Measurements from ENCODE around the gene MAPK11. TPM values are rescaled to one million over a fixed set of nuclear protein-coding genes. Genes with fewer than 3 reads are reported as not detected.
"Not testable (repeated sequence)": the region's sequence is repeated elsewhere in the genome, so short reads cannot be mapped to it uniquely, and the experiment has no call there.

MAPK11 gene
- total RNA-seq, 2 donors from 2014 or later, result 20.9 to 21.7 TPM

DNA sequence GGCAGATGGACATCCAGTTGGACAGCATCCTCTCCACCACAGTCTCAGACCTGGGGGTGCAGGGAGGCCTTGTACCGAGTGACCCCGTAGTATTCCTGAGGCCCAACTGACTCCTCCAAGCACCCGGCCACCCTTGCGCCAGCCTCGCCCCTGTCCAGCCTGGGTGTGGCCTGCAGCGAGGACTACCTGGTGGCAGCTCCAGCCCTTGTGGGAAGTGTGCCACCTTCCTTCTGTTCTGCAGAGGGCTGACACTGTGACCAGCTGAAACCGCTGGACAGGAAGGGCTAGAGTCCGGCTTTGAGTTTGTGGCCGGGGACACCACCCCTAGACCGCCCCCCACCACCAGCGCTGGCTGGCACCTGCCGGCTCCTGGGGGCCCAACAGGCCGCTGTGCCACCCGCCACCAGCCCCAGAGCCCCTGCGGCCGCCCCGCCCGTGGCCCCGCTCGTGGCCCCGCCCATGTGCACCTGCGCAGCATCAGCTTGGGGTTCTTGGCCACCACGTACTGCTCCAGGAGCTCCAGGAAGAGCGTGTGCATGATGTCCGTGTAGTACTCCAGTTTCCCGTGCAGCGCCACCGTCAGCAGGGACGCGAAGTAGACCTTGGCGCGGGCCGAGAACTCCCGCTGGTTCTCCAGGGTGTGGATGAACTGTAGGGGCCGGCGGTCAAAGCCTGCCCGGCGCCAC is 10.0 kb upstream of the MAPK11 start:
- no peaks in the 10 kb centered on the region for H3K4me1 Mint-ChIP-seq
- no peaks in the 10 kb centered on the region for H3K36me3 Mint-ChIP-seq (ENCODE audit: low read depth)
- H3K9me3 Mint-ChIP-seq, result no peaks in the 10 kb centered on the region
- H3K27me3 Mint-ChIP-seq, result no peaks in the 10 kb centered on the region
- ATAC-seq (replicated peaks), result no peak
- no peak overlapping the region for H3K27ac Mint-ChIP-seq
- H3K4me3 Mint-ChIP-seq, result no peak overlapping the region

DNA sequence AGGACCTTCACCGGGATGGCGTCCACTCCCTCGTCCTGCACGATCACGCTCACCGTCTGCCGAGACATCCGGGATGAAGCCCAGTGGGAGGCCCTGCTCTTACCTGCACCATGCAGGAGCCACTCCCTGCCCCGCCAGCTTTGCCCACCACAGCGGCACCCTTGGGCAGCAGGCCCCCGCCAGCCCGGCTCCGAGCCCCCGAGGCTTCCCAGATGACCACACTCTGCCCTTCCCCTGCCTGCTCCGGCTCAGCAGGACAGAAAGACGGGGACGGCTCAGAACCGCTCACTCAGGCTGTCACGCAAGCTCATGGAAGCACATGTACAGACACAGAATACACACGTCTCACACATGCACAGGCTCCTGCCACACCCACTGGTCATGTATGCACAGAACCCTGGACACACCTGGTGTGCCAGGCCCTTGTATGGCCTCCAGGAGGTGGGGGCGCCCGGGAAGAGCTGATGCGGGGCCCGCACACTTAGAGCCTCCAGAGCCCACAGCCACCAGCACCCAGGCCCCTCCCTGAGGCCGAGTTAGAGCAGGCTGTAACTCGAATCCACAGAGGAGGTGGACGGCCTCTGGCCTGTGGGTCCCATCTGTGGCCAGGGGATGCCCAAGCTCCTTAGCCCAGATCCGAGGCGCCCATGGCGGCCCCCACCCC is 8.9 kb upstream of the MAPK11 start:
- Mint-ChIP-seq H3K9me3 (no peaks in the 10 kb centered on the region), H3K4me3 (no peak overlapping the region), H3K27ac (no peak overlapping the region), H3K27me3 (no peaks in the 10 kb centered on the region), H3K36me3 (ENCODE audit: low read depth) (no peaks in the 10 kb centered on the region), H3K4me1 (peaks cover under 1% of the 10 kb centered on the region)
- ATAC-seq (replicated peaks), result no peak

- Mint-ChIP-seq H3K4me3 (no peak overlapping the region), H3K27me3 (no peaks in the 10 kb centered on the region), H3K4me1 (peaks cover 5% of the 10 kb centered on the region), H3K9me3 (no peaks in the 10 kb centered on the region), H3K36me3 (ENCODE audit: low read depth) (no peaks in the 10 kb centered on the region), H3K27ac (no peak overlapping the region)
- no peak for ATAC-seq (replicated peaks)
These were observed 8.3 kb upstream of the MAPK11 start for GRCh38 chr22:50278461-50278860.

DNA sequence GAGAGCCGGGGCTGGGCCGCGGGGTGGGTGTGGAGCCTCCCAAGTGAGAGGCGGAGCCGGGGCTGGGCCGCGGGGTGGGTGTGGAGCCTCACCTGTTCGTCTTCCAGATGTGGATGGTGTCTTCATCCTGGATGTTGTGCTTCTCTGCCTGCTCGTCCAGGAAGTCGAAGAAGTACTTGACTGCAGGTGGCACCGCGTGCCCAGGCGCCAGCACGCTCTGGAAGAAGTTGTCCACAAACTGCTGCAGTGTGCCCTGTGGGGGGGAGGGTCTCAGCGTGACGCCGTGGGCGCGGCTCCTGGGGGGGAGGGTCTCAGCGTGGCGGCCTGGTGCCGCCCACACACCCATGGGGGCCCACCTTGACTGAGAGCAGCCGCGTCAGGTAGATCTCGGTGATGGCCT is 7.6 kb upstream of the MAPK11 start:
- ATAC-seq (replicated peaks), result no peak
- Mint-ChIP-seq H3K4me1 (peaks cover 5% of the 10 kb centered on the region), H3K9me3 (no peaks in the 10 kb centered on the region), H3K36me3 (ENCODE audit: low read depth) (no peaks in the 10 kb centered on the region), H3K27ac (no peak overlapping the region), H3K4me3 (no peak overlapping the region), H3K27me3 (no peaks in the 10 kb centered on the region)

DNA sequence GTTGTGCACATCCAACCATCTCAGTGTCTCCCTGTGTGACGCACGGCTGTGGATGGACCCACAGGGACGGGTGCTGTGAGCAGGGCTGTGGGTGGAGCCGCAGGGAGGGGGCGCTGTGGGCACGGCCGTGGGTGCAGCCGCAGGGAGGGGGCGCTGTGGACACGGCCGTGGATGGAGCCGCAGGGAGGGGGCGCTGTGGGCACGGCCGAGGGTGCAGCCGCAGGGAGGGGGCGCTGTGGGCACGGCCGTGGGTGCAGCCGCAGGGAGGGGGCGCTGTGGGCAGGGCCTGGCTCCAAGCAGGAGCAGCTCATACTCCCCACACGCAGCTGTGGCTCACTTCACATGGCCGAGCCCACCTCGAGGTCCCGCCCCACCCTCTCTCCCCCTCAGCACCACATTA is 6.0 kb upstream of the MAPK11 start:
- H3K36me3 Mint-ChIP-seq (ENCODE audit: low read depth), result no peaks in the 10 kb centered on the region
- peak; percentile 77 for ATAC-seq (replicated peaks)
- H3K4me3 Mint-ChIP-seq, result no peak overlapping the region
- H3K4me1 Mint-ChIP-seq, result peaks cover 5% of the 10 kb centered on the region
- H3K27me3 Mint-ChIP-seq, result no peaks in the 10 kb centered on the region
- H3K27ac Mint-ChIP-seq, result no peak overlapping the region
- no peaks in the 10 kb centered on the region for H3K9me3 Mint-ChIP-seq

DNA sequence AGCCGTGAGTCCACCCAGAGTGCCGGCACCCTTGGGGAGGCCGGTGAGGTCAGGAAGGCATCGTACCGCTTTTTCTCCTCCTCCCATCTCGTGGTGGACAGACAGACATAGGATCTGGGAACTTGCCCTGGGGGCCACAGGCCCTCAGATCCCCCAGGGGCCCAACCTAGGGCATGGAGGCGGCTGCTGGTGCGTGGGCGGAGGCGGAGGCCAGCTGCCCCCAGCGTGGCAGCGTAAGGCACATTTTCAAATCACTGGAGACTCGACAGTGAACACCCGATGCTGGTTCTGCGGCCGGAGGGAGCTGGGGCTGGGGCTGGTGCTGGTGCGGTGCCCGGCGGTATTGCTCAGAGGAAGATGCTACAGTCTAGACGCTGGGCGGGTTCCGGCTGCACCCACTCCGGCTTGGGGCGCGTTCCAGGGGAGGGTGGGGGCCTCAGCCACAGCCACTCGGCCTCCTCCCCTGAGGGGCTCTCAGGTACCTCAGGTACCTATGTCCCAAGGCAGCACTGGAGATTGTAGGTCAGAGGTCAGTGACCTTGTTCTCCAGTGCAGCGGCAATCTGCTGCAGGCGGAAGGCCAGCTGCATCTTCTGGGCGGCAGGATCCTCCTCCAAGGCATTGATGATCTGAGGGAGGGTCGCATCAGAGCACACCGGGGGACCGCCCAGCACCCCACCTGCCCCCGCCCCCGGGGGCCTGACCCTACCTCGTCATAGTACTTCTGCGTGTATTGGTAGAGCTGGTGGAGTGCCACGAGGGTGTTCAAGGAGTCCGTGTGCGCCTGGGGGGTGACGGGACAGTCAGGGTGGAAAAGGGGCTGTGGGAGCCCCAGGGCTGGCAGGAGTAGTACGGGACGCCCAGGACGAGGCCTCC is 5.2 kb upstream of the MAPK11 start:
- Mint-ChIP-seq H3K36me3 (ENCODE audit: low read depth) (no peaks in the 10 kb centered on the region), H3K4me1 (peaks cover 5% of the 10 kb centered on the region), H3K27me3 (no peaks in the 10 kb centered on the region), H3K9me3 (no peaks in the 10 kb centered on the region), H3K27ac (no peak overlapping the region), H3K4me3 (no peak overlapping the region)
- ATAC-seq (replicated peaks), result no peak

DNA sequence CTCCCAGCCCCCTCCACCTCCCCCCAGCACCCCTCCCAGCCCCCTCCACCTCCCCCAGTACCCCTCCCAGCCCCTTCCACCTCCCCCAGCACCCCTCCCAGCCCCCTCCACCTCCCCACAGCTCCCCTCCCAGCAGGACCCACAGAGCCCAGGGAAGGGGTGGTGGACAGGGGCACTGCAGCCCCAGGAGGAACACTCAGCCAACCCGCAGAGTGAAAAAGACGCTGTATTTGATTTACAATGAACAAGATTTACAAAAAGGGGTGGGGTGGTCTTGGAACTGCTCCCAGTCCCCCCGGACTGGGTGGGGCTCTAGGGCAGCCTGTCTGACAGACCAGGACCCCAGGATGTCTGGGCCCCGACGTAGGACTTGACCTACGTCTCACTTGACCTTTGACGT is 4.6 kb upstream of the MAPK11 start:
- Mint-ChIP-seq H3K27ac (no peak overlapping the region), H3K4me3 (no peak overlapping the region), H3K27me3 (no peaks in the 10 kb centered on the region), H3K4me1 (peaks cover 5% of the 10 kb centered on the region), H3K36me3 (ENCODE audit: low read depth) (no peaks in the 10 kb centered on the region), H3K9me3 (no peaks in the 10 kb centered on the region)
- ATAC-seq (replicated peaks), result no peak

DNA sequence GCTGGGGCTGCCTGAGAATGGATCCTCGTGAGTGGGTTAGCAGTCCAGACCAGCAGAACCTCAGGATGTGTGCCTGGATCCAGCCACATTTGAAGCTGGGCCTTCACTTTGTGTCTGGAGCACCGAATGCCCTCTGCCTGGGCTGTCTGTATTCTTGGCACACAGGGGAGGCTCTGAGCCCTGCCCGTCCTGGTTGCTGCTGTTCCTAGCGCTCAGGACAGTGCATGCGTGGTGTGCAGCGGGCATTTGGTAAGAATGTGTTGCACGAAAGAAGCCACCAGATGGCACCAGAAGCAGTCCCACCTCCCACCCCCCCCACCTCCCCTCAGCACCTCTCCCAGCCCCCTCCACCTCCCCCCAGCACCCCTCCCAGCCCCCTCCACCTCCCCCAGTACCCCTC is 4.1 kb upstream of the MAPK11 start:
- Mint-ChIP-seq H3K9me3 (no peaks in the 10 kb centered on the region), H3K4me3 (no peak overlapping the region), H3K4me1 (peaks cover 5% of the 10 kb centered on the region), H3K27me3 (no peaks in the 10 kb centered on the region), H3K36me3 (ENCODE audit: low read depth) (no peaks in the 10 kb centered on the region), H3K27ac (no peak overlapping the region)
- no peak for ATAC-seq (replicated peaks)

- not testable (repeated sequence) for H3K27me3 Mint-ChIP-seq; ATAC-seq (replicated peaks); H3K36me3 Mint-ChIP-seq (ENCODE audit: low read depth); H3K27ac Mint-ChIP-seq; H3K9me3 Mint-ChIP-seq; H3K4me1 Mint-ChIP-seq; H3K4me3 Mint-ChIP-seq
These were observed 3.6 kb upstream of the MAPK11 start for GRCh38 chr22:50273781-50274180.

- H3K27me3 Mint-ChIP-seq; ATAC-seq (replicated peaks); H3K4me1 Mint-ChIP-seq; H3K9me3 Mint-ChIP-seq; H3K36me3 Mint-ChIP-seq (ENCODE audit: low read depth); H3K4me3 Mint-ChIP-seq; H3K27ac Mint-ChIP-seq: not testable (repeated sequence)
These were observed 3.2 kb upstream of the MAPK11 start for GRCh38 chr22:50273352-50273751.

DNA sequence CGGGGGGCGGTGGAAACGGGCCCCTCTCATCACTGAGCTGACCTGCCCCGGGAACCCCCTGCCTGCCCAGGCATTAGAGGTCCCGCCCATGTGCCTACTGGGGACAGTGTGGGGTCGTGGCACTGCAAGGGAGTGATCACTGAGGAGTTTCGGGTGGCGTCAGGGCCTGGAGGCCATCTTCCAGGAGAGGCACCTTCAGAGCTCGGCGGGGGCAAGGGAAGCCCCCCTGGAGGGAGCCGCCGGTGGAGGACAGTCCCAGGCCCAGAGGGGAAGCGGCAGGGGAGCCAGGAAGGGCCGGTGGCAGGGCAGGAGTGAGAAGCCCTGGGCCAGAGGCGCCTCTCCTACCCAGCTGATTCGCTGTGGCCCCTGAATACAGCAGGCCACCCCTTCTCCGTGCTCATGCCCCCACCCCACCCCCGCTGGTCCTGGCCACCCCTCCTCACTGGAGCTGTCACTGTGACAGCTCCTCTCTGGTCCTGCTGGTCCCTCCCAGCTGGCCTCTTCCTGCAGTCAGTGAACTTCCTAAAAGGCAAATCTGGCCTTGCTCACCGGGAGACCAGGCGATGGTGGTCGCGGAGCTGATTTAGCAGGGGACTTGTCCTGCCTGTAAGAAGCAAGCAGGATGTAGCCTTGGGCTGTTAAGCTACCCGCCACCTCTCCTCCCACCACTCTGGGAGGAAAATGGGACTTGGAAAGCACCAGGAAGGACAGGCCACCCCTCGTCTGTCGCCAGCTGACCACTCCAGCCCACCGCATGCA is 2.0 kb upstream of the MAPK11 start:
- Mint-ChIP-seq H3K36me3 (ENCODE audit: low read depth) (no peaks in the 10 kb centered on the region), H3K27ac (no peak overlapping the region), H3K4me1 (peaks cover 5% of the 10 kb centered on the region), H3K4me3 (peak overlapping the region; percentile 15), H3K9me3 (no peaks in the 10 kb centered on the region), H3K27me3 (no peaks in the 10 kb centered on the region)
- ATAC-seq (replicated peaks), result no peak

- H3K27me3 Mint-ChIP-seq, result no peaks in the 10 kb centered on the region
- H3K27ac Mint-ChIP-seq, result no peak overlapping the region
- peak; percentile 41 for ATAC-seq (replicated peaks)
- H3K4me3 Mint-ChIP-seq, result peak overlapping the region; percentile 61
- H3K36me3 Mint-ChIP-seq (ENCODE audit: low read depth), result no peaks in the 10 kb centered on the region
- H3K4me1 Mint-ChIP-seq, result peaks cover 5% of the 10 kb centered on the region
- H3K9me3 Mint-ChIP-seq, result no peaks in the 10 kb centered on the region
These were observed 1.4 kb upstream of the MAPK11 start for GRCh38 chr22:50271519-50271970.

DNA sequence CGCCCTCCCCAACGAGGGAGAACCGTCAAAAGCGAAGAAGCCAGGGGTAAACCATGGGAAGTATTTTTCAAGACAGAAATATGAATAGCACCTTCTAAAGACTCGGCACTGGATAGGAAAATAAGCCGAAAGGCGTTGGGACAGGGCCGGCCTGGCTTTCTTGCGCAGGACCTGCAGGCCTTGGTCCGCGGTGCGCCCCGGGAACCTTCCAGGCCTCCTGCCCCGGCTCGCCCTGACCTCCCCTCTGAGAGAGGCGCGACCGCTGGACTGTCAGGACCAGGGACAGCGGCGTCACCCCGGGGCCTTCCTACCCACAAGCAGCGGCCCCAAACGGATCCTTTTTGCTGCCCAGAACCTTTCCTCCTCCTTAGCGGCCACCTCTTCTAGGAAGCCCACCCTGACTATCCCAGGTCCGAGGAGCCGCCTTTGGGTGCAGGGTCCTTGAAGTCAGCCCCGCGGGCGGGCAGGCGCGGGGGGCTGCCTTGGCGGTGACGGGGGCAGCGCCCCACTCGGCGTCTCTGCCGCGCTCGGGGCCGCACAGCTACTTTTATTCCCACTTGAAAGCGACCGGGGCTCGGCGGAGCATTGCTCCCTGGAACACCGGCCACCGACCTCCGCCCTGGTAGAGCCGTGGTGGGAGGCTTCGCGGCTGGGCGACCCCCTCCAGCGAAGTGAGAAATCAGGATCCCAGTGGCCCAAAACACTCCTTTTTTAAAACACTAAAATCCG is 650 bp upstream of the MAPK11 start:
- Mint-ChIP-seq H3K36me3 (ENCODE audit: low read depth) (no peaks in the 10 kb centered on the region), H3K4me3 (peak overlapping the region; percentile 61), H3K9me3 (no peaks in the 10 kb centered on the region), H3K27ac (no peak overlapping the region), H3K27me3 (no peaks in the 10 kb centered on the region), H3K4me1 (peaks cover 5% of the 10 kb centered on the region)
- ATAC-seq (replicated peaks), result peak; percentile 72

- Mint-ChIP-seq H3K4me1 (peaks cover 5% of the 10 kb centered on the region), H3K27me3 (no peaks in the 10 kb centered on the region), H3K9me3 (no peaks in the 10 kb centered on the region), H3K4me3 (peak overlapping the region; percentile 62), H3K27ac (no peak overlapping the region), H3K36me3 (ENCODE audit: low read depth) (no peaks in the 10 kb centered on the region)
- no peak for ATAC-seq (replicated peaks)
These were observed 609 bp downstream of the MAPK11 start for GRCh38 chr22:50269573-50269969.
